ENCODE measurements around the gene GABARAPL2.

The GABARAPL2 gene

DNA sequence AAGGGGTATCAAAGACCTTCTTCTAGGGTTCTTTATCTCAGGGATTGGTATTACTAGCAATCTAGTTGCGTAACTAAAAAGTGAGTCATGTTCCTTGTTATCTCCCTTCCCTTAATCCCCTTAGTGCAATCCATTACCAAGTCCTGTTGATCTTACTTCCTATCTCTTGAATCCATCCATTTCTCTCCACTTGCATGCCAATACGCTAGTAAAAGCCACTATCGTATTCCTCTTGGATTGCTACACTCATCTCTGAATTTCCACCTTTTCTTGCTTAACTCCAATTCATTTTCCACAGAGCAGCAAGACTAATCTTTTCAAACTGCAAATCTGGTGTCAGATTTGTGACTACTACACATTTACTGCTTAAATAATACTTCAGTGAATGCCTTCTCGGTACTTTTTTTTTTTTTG, 58.7 kb downstream of the GABARAPL2 start:
- peaks cover 11% of the 10 kb centered on the region for H3K4me1 ChIP-seq (ENCODE audit: low read length)
- no peak overlapping the region for H3K4me3 ChIP-seq (ENCODE audit: low read length)
- H4K20me1 ChIP-seq (ENCODE audit: insufficient read depth, low read length), result no peaks in the 10 kb centered on the region
- TF ChIP-seq, protein P1, sequence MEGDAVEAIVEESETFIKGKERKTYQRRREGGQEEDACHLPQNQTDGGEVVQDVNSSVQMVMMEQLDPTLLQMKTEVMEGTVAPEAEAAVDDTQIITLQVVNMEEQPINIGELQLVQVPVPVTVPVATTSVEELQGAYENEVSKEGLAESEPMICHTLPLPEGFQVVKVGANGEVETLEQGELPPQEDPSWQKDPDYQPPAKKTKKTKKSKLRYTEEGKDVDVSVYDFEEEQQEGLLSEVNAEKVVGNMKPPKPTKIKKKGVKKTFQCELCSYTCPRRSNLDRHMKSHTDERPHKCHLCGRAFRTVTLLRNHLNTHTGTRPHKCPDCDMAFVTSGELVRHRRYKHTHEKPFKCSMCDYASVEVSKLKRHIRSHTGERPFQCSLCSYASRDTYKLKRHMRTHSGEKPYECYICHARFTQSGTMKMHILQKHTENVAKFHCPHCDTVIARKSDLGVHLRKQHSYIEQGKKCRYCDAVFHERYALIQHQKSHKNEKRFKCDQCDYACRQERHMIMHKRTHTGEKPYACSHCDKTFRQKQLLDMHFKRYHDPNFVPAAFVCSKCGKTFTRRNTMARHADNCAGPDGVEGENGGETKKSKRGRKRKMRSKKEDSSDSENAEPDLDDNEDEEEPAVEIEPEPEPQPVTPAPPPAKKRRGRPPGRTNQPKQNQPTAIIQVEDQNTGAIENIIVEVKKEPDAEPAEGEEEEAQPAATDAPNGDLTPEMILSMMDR (IDR thresholded peaks at IDR 0.05; ENCODE audit: low read depth, low read length), result no peak
- no peak for TF ChIP-seq EZH2phosphoT487 (IDR thresholded peaks at IDR 0.05; ENCODE audit: low read depth)
- no peaks in the 10 kb centered on the region for H3K27me3 ChIP-seq (ENCODE audit: low read depth, low read length)
- H3K36me3 ChIP-seq (replicated peaks; ENCODE audit: low read depth, low read length), result peaks cover 50% of the 10 kb centered on the region
- H3K79me2 ChIP-seq (ENCODE audit: low read length), result peaks cover 13% of the 10 kb centered on the region
- no peak overlapping the region for H3K27ac ChIP-seq (ENCODE audit: low read length)
- H3K4me2 ChIP-seq (ENCODE audit: low read length), result no peak overlapping the region
- H3K9ac ChIP-seq (ENCODE audit: low read length), result no peak overlapping the region
- no peaks in the 10 kb centered on the region for H3K9me3 ChIP-seq (ENCODE audit: insufficient read depth, low read length)
- H2AFZ ChIP-seq (ENCODE audit: low read depth, low read length), result no peak overlapping the region

DNA sequence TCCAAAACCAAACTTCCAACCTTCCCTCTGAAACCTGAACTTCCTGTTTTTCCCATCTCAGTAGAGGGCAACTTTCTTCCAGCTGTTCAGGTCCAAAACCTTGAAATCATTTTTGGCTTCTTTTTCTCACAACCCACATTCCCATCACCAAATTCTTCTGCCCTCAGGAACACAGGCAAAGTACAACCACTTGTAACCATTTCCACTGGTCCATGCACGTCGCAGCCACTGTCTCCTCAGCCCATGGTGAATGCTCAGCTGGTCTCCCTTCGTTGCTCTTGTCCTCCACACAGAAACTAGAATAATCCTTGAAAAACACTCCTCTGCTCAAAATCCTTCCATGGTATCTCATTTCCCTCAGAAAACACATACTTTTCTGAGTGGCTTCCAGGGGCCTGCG, 60.6 kb downstream of the GABARAPL2 start:
- Histone ChIP-seq H3K4me1 (ENCODE audit: low read length) (peaks cover 8% of the 10 kb centered on the region), H3K4me2 (ENCODE audit: low read length) (no peak overlapping the region)

More for the DNA sequence above, 60.6 kb downstream of the GABARAPL2 start:
- no peak overlapping the region for H3K9ac ChIP-seq (ENCODE audit: low read length)
- no peaks in the 10 kb centered on the region for H3K27me3 ChIP-seq (ENCODE audit: low read depth, low read length)
- no peak overlapping the region for H2AFZ ChIP-seq (ENCODE audit: low read depth, low read length)
- H3K9me3 ChIP-seq (ENCODE audit: insufficient read depth, low read length), result no peaks in the 10 kb centered on the region
- no peaks in the 10 kb centered on the region for H4K20me1 ChIP-seq (ENCODE audit: insufficient read depth, low read length)
- H3K27ac ChIP-seq (ENCODE audit: low read length), result no peak overlapping the region
- H3K36me3 ChIP-seq (replicated peaks; ENCODE audit: low read depth, low read length), result peaks cover 59% of the 10 kb centered on the region
- H3K79me2 ChIP-seq (ENCODE audit: low read length), result peaks cover 11% of the 10 kb centered on the region
- no peak overlapping the region for H3K4me3 ChIP-seq (ENCODE audit: low read length)
- no peak for TF ChIP-seq EZH2phosphoT487 (IDR thresholded peaks at IDR 0.05; ENCODE audit: low read depth)
- TF ChIP-seq, protein P1 (IDR thresholded peaks at IDR 0.05; ENCODE audit: low read depth, low read length), result no peak
